Measurements from ENCODE around the gene GLT6D1. TPM values are rescaled to one million over a fixed set of nuclear protein-coding genes. Genes with fewer than 3 reads are reported as not detected.

GLT6D1 gene
- total RNA-seq, 1 donor from 2014 or later: not detected

DNA sequence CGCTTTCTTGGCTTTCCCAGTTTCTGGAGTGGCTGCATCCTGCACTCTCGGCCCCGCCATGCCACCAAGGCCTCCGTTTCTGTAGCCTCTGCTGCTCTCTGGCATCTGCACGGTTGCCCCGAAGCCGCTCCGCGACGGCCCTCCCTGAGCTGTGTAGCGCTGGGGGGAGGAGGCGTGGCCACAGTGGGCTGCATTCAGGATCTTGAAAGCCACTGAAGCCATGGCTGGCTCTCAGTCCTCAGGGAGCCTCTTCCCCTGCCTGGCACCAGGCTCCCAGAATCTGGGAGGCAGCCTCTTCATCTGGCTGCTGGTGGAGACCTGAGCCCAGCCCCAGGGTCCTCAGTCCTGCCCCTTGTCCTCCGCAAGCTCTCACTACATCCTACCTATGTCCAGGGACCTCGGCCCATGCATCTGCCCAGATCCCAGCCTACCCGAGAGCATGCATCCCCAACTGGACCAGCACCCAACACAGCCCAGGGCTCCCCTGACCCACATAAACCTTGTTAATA lies 52.7 kb downstream of the GLT6D1 start:
- no peaks in the 10 kb centered on the region for H3K27me3 ChIP-seq (ENCODE audit: control insufficient read depth, insufficient read depth, low read length)
- no peaks in the 10 kb centered on the region for H3K36me3 ChIP-seq (ENCODE audit: control insufficient read depth, insufficient read depth, low read length)
- TF ChIP-seq, protein P1, sequence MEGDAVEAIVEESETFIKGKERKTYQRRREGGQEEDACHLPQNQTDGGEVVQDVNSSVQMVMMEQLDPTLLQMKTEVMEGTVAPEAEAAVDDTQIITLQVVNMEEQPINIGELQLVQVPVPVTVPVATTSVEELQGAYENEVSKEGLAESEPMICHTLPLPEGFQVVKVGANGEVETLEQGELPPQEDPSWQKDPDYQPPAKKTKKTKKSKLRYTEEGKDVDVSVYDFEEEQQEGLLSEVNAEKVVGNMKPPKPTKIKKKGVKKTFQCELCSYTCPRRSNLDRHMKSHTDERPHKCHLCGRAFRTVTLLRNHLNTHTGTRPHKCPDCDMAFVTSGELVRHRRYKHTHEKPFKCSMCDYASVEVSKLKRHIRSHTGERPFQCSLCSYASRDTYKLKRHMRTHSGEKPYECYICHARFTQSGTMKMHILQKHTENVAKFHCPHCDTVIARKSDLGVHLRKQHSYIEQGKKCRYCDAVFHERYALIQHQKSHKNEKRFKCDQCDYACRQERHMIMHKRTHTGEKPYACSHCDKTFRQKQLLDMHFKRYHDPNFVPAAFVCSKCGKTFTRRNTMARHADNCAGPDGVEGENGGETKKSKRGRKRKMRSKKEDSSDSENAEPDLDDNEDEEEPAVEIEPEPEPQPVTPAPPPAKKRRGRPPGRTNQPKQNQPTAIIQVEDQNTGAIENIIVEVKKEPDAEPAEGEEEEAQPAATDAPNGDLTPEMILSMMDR (IDR thresholded peaks at IDR 0.05; ENCODE audit: insufficient read depth, low read length, poor library complexity, severe bottlenecking): no peak
- H3K4me3 ChIP-seq (ENCODE audit: low read depth, low read length): no peak overlapping the region
- DNase-seq (ENCODE audit: low read depth): no peak

DNA sequence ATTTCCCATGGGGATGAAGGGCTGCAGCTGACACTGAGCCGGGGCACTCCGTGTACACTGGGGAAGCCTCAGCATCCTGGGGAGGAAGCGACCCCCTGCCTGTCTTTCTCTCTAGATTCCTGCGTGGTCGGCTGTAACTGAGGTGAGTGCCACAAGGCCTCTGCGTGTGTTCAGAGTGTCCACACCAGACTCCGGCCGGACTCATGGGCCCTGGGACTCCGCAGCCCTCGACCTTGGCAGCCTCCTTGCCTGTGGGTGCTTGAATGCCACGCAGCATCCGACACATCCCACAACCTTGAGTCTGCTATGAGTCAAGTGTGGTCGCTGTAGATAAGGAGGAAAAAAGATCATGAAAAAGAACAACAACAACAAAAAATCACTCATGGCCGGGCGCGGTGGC lies 54.4 kb downstream of the GLT6D1 start:
- DNase-seq (ENCODE audit: low read depth): no peak
- no peaks in the 10 kb centered on the region for H3K36me3 ChIP-seq (ENCODE audit: control insufficient read depth, insufficient read depth, low read length)
- H3K27me3 ChIP-seq (ENCODE audit: control insufficient read depth, insufficient read depth, low read length): no peaks in the 10 kb centered on the region
- H3K4me3 ChIP-seq (ENCODE audit: low read depth, low read length): no peak overlapping the region
- TF ChIP-seq, protein P1 (IDR thresholded peaks at IDR 0.05; ENCODE audit: insufficient read depth, low read length, poor library complexity, severe bottlenecking): no peak

DNA sequence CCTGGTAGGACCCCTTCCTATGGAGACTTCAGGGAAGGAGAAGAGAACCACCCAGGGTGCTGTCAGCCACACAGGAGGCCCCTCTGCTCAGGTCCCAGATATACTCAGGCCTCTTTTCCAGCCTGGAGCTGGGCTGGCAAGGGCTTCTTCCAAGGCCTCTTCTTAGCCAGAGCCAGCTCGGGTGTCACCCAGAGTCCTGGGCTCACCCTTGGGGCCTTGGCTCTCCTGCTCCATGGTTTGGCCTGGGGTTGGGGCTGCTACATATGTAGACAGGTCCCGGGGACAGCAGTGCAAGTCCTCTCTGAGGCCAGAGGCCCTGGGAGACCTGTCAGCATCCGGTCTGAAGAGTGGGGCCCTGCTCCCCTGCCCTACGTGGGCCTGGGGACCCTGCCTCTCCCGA lies 55.0 kb downstream of the GLT6D1 start:
- no peak for DNase-seq (ENCODE audit: low read depth)
- Histone ChIP-seq H3K36me3 (ENCODE audit: control insufficient read depth, insufficient read depth, low read length) (no peaks in the 10 kb centered on the region), H3K27me3 (ENCODE audit: control insufficient read depth, insufficient read depth, low read length) (no peaks in the 10 kb centered on the region), H3K4me3 (ENCODE audit: low read depth, low read length) (no peak overlapping the region)
- TF ChIP-seq, protein P1 (IDR thresholded peaks at IDR 0.05; ENCODE audit: insufficient read depth, low read length, poor library complexity, severe bottlenecking): no peak

DNA sequence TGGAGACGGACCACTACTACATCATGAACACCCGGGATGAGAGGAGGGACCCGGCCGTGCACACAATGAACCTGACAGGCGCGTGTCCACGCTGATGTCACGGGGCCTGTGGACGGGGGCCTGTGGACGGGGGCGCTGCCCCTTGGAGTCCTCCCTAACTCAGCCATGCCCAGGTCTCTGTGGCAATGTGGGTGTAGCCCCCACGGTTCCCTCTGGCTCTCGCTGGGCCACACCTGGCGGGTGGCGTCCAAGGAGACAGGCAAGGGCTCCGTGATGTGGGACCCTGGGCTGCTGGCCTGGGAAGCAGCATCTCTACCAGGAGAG lies 55.7 kb downstream of the GLT6D1 start:
- DNase-seq (ENCODE audit: low read depth): no peak
- Histone ChIP-seq H3K4me3 (ENCODE audit: low read depth, low read length) (no peak overlapping the region), H3K36me3 (ENCODE audit: control insufficient read depth, insufficient read depth, low read length) (no peaks in the 10 kb centered on the region), H3K27me3 (ENCODE audit: control insufficient read depth, insufficient read depth, low read length) (no peaks in the 10 kb centered on the region)
- TF ChIP-seq, protein P1 (IDR thresholded peaks at IDR 0.05; ENCODE audit: insufficient read depth, low read length, poor library complexity, severe bottlenecking): no peak

DNA sequence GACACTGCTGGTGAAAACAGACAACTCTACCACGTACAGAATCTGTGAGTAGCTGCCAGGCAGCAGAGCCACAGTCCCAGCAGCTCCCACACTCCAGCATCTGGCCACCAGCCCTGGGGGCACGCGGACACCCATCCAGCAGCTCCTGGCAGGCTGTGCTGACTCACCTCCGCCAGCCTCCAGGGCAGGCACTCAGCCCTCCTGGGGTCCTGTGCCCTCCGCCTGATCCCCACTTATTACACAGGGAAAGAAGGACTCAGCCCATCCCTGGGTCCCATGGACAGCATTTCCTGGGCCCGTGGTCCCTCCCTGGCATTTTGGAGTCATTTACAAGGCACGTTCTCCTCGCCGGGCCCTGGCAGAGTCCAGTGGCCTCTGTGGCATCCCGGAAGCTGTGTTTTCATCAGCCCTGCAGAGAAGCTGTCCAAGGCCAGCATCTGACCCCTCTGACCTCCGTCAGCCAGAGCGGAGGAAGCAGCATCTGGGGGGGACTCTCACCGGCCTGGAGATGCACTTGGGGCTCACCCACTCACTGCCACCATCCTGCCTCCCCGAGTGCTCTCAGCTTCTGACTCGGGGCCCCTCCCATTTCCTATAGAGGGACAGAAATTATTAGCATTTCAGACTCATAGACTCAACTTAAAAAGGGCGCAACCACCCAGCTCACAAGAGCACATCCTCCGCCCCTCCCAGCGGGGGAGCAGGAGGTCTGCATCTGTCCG lies 56.2 kb downstream of the GLT6D1 start:
- no peak overlapping the region for H3K4me3 ChIP-seq (ENCODE audit: low read depth, low read length)
- DNase-seq (ENCODE audit: low read depth): no peak
- no peaks in the 10 kb centered on the region for H3K36me3 ChIP-seq (ENCODE audit: control insufficient read depth, insufficient read depth, low read length)
- no peaks in the 10 kb centered on the region for H3K27me3 ChIP-seq (ENCODE audit: control insufficient read depth, insufficient read depth, low read length)
- TF ChIP-seq, protein P1 (IDR thresholded peaks at IDR 0.05; ENCODE audit: insufficient read depth, low read length, poor library complexity, severe bottlenecking): no peak

DNA sequence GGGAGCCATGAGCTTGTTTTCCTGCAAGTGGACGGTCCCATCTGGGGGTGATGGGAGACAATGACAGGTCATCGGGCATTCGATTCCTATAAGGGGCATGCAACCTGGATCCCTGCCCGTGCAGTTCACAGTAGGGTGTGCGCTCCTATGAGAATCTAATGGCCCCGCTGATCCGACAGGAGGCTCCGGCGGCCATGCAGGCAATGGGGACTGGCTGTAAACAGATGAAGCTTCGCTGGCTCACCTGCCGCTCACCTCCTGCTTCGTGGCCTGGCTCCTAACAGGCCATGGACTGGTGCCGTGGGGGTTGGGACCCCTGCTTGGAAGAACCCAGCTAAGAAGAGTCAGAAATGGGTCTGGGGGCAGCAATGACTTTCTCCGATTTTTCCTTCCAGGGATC lies 56.8 kb downstream of the GLT6D1 start:
- TF ChIP-seq, protein P1 (IDR thresholded peaks at IDR 0.05; ENCODE audit: insufficient read depth, low read length, poor library complexity, severe bottlenecking): no peak
- no peak overlapping the region for H3K4me3 ChIP-seq (ENCODE audit: low read depth, low read length)
- no peaks in the 10 kb centered on the region for H3K36me3 ChIP-seq (ENCODE audit: control insufficient read depth, insufficient read depth, low read length)
- DNase-seq (ENCODE audit: low read depth): no peak
- no peaks in the 10 kb centered on the region for H3K27me3 ChIP-seq (ENCODE audit: control insufficient read depth, insufficient read depth, low read length)

Measured in kidney epithelial cell (primary cell).